ENCODE data around the gene COG3.

The COG3 gene

DNA sequence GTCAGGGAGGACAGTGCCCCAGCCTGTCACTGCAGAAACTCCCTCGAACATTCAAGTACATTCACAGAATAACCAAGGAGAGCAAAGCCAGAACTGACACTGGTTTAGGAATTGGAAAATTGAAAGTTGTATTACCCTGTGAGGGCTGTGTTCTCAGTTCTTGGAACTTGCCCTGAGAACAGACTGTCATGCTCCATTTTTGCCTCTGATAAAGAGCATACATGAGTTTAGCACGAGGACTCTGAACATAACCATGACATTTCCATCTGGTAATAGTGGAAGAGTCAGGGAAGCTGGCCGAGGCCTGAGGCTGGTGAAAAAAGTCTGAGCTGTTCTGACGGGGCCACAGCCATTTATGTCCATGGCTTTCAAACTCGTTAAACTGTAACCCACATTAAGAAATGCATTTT, 31.4 kb upstream of the COG3 start:
- Histone ChIP-seq H3K4me1 (ENCODE audit: control insufficient read depth in 2 of 2, insufficient read depth in 2 of 2, low read length in 2 of 2) (peaks cover 9% of the 10 kb centered on the region in 2 donors), H3K4me3 (ENCODE audit: low read length in 2 of 2) (no peak overlapping the region), H3K9me3 (ENCODE audit: control insufficient read depth in 2 of 2, low read length in 2 of 2) (no peaks in the 10 kb centered on the region), H3K36me3 (ENCODE audit: control insufficient read depth in 2 of 2, insufficient read depth in 2 of 2, low read length in 2 of 2) (no peaks in the 10 kb centered on the region), H3K27ac (ENCODE audit: low read depth in 2 of 2, low read length in 2 of 2) (peak overlapping the region; percentile 23 to 29), H3K27me3 (ENCODE audit: control insufficient read depth in 2 of 2, insufficient read depth in 2 of 2, low read length in 2 of 2) (no peaks in the 10 kb centered on the region), H3K9ac (ENCODE audit: low read depth in 1 of 2, low read length in 2 of 2) (no peak overlapping the region)

DNA sequence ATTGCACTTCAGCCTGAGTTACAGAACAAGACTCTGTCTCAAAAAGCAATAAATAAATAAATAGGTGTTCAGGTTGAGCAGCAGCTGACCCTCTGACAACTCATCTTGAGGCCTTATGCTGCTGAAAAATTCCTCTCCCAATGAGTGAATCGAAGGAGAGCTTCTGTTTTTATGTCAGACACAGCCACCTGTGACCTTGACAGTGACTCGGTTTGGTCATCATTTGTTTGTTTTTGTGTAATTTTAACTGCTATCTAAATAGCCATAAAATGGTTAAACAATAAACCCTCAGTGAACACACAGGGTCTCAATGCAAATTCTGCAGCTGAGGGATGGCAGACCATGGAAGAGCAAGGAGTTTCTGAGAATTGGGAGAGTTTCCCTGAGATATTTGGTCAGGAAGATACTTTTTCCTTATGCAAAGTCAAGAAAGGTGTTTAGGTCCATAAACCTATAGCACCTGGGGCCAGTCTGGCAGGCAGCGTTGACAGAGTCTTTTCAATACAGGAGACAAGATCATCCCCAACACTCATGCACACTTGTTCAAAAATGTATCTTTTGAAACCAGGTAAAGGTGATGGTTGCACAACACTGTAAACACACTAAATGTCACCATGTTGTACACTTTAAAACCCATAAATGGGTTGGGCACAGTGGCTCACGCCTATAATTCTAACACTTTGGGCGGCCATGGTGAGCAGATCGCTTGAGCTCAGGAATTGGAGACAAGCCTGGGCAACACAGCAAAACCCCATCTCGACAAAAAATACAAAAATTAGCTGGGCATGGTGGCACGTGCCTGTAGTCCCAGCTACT, 30.0 kb upstream of the COG3 start:
- H3K4me3 ChIP-seq (ENCODE audit: low read length in 2 of 2), result no peak overlapping the region
- peaks cover 9% of the 10 kb centered on the region in 2 donors for H3K4me1 ChIP-seq (ENCODE audit: control insufficient read depth in 2 of 2, insufficient read depth in 2 of 2, low read length in 2 of 2)
- no peaks in the 10 kb centered on the region for H3K36me3 ChIP-seq (ENCODE audit: control insufficient read depth in 2 of 2, insufficient read depth in 2 of 2, low read length in 2 of 2)
- H3K27ac ChIP-seq (ENCODE audit: low read depth in 2 of 2, low read length in 2 of 2), result peak overlapping the region; percentile 70 to 76
- H3K9ac ChIP-seq (ENCODE audit: low read depth in 1 of 2, low read length in 2 of 2), result no peak overlapping the region
- no peaks in the 10 kb centered on the region for H3K27me3 ChIP-seq (ENCODE audit: control insufficient read depth in 2 of 2, insufficient read depth in 2 of 2, low read length in 2 of 2)
- H3K9me3 ChIP-seq (ENCODE audit: control insufficient read depth in 2 of 2, low read length in 2 of 2), result no peaks in the 10 kb centered on the region

DNA sequence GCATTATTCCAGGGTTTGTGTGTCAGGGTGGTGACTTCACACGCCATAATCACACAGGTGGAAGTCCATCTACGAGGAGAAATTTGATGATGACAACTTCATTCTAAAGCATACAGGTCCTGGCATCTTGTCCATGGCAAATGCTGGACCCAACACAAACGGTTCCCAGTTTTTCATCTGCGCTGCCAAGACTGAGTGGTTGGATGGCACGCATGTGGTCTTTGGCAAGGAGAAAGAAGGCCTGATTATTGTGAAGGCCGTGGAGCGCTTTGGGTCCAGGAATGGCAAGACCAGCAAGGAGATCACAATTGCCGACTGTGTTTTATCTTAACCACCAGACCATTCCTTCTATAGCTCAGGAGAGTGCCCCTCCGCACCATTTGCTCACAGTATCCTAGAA, 28.4 kb upstream of the COG3 start:
- no peaks in the 10 kb centered on the region for H3K36me3 ChIP-seq (ENCODE audit: control insufficient read depth in 2 of 2, insufficient read depth in 2 of 2, low read length in 2 of 2)
- no peak overlapping the region for H3K27ac ChIP-seq (ENCODE audit: low read depth in 2 of 2, low read length in 2 of 2)
- H3K4me1 ChIP-seq (ENCODE audit: control insufficient read depth in 2 of 2, insufficient read depth in 2 of 2, low read length in 2 of 2), result peaks cover 9% of the 10 kb centered on the region in 2 donors
- no peak overlapping the region for H3K9ac ChIP-seq (ENCODE audit: low read depth in 1 of 2, low read length in 2 of 2)
- H3K27me3 ChIP-seq (ENCODE audit: control insufficient read depth in 2 of 2, insufficient read depth in 2 of 2, low read length in 2 of 2), result no peaks in the 10 kb centered on the region
- H3K9me3 ChIP-seq (ENCODE audit: control insufficient read depth in 2 of 2, low read length in 2 of 2), result no peaks in the 10 kb centered on the region
- H3K4me3 ChIP-seq (ENCODE audit: low read length in 2 of 2), result no peak overlapping the region

DNA sequence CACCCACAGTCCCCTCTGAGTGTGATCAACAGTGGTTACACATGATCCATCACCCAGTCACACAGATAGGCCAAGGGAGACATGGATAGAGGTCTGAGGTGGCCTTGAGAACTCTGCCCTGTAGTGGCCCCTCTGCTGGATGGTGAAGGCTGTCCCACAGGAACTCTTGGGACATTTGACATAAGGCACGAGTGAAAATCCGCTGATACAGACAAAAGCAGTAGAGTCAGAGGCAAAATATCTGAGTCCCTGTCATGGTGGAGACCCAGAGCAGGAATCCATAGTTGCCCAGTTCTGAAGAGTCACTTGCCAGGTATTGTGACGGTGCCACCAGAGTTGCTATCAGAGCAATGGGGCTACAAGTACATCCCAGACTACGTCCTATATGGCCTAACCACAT, 27.8 kb upstream of the COG3 start:
- Histone ChIP-seq H3K27me3 (ENCODE audit: control insufficient read depth in 2 of 2, insufficient read depth in 2 of 2, low read length in 2 of 2) (no peaks in the 10 kb centered on the region), H3K36me3 (ENCODE audit: control insufficient read depth in 2 of 2, insufficient read depth in 2 of 2, low read length in 2 of 2) (no peaks in the 10 kb centered on the region), H3K9me3 (ENCODE audit: control insufficient read depth in 2 of 2, low read length in 2 of 2) (no peaks in the 10 kb centered on the region), H3K4me3 (ENCODE audit: low read length in 2 of 2) (no peak overlapping the region), H3K27ac (ENCODE audit: low read depth in 2 of 2, low read length in 2 of 2) (no peak overlapping the region), H3K4me1 (ENCODE audit: control insufficient read depth in 2 of 2, insufficient read depth in 2 of 2, low read length in 2 of 2) (peaks cover 9% of the 10 kb centered on the region in 2 donors), H3K9ac (ENCODE audit: low read depth in 1 of 2, low read length in 2 of 2) (no peak overlapping the region)

DNA sequence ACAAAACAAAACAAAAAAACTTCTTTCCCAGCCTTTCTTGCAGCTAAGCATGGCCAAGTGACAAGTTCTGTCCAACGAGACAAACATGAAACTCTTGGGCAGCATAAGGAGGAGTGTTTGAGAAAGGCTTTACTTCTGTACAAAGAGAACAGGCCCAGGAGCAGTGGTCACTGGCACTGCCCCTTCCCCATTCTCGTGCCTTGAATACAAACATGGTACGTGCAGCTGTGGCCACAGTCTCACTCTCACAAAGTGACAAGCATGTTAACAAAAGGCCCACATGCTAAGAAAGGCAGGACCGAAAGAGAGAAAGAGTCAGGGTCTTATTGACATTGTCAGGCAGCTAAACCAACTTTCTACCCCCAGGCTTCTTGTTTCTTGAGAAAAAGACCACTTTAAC, 26.8 kb upstream of the COG3 start:
- Histone ChIP-seq H3K27me3 (ENCODE audit: control insufficient read depth in 2 of 2, insufficient read depth in 2 of 2, low read length in 2 of 2) (no peaks in the 10 kb centered on the region), H3K4me3 (ENCODE audit: low read length in 2 of 2) (no peak overlapping the region), H3K9me3 (ENCODE audit: control insufficient read depth in 2 of 2, low read length in 2 of 2) (no peaks in the 10 kb centered on the region), H3K36me3 (ENCODE audit: control insufficient read depth in 2 of 2, insufficient read depth in 2 of 2, low read length in 2 of 2) (no peaks in the 10 kb centered on the region), H3K27ac (ENCODE audit: low read depth in 2 of 2, low read length in 2 of 2) (no peak overlapping the region), H3K4me1 (ENCODE audit: control insufficient read depth in 2 of 2, insufficient read depth in 2 of 2, low read length in 2 of 2) (peaks cover 9% of the 10 kb centered on the region in 2 donors), H3K9ac (ENCODE audit: low read depth in 1 of 2, low read length in 2 of 2) (no peak overlapping the region)

DNA sequence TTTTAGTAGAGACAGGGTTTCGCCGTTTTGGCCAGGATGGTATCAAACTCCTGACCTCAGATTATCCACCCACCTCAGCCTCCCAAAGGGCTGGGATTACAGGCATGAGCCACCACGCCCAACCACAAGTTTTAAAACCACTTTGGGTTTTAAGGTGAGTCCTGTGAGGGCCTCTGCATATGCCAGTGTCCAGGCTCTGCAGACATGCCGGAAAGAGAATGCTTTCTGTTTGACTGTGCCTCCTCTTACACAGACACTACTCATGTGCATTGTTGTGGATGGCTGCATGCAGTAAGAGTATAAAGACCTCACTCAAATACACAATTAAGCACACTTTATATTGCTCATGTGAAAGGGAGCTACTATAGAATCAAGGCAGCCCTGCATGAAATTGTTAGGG, 25.7 kb upstream of the COG3 start:
- Histone ChIP-seq H3K4me1 (ENCODE audit: control insufficient read depth in 2 of 2, insufficient read depth in 2 of 2, low read length in 2 of 2) (peaks cover 4 to 6% of the 10 kb centered on the region in 2 donors), H3K9ac (ENCODE audit: low read depth in 1 of 2, low read length in 2 of 2) (no peak overlapping the region), H3K4me3 (ENCODE audit: low read length in 2 of 2) (no peak overlapping the region), H3K36me3 (ENCODE audit: control insufficient read depth in 2 of 2, insufficient read depth in 2 of 2, low read length in 2 of 2) (no peaks in the 10 kb centered on the region), H3K27me3 (ENCODE audit: control insufficient read depth in 2 of 2, insufficient read depth in 2 of 2, low read length in 2 of 2) (no peaks in the 10 kb centered on the region), H3K27ac (ENCODE audit: low read depth in 2 of 2, low read length in 2 of 2) (no peak overlapping the region), H3K9me3 (ENCODE audit: control insufficient read depth in 2 of 2, low read length in 2 of 2) (no peaks in the 10 kb centered on the region)

DNA sequence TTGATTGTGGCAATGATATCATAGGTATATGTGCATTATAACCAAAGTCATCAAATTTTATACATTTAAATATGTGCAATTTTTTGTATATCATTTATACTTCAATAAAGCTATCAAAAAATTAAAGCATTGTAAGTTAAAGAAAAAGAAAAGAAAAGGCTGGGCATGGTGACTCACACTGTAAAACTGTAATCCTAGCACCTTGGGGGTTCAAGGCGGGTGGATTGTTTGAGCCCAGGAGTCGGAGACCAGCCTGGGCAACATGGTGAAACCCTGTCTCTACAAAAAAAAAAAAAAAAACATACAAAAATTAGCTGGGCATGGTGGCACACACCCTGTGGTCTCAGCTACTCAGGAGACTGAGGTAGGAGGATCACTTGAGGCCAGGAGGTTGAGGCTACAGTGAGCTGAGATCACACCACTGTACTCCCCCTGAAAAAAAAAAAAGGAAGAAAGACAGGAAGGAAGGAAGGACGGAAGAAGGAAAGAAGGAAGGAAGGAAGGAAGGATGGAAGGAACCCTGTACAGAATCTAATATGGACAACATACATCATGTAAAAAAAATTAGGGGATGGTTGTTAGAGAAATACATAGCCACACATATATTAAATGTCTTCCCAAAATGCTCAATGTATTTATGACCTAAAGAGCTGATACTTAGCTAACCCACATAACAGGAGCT, 24.8 kb upstream of the COG3 start:
- H3K9me3 ChIP-seq (ENCODE audit: control insufficient read depth in 2 of 2, low read length in 2 of 2), result no peaks in the 10 kb centered on the region
- no peak overlapping the region for H3K4me3 ChIP-seq (ENCODE audit: low read length in 2 of 2)
- H3K27me3 ChIP-seq (ENCODE audit: control insufficient read depth in 2 of 2, insufficient read depth in 2 of 2, low read length in 2 of 2), result no peaks in the 10 kb centered on the region
- H3K36me3 ChIP-seq (ENCODE audit: control insufficient read depth in 2 of 2, insufficient read depth in 2 of 2, low read length in 2 of 2), result no peaks in the 10 kb centered on the region
- peaks cover under 1 to 4% of the 10 kb centered on the region in 2 donors for H3K4me1 ChIP-seq (ENCODE audit: control insufficient read depth in 2 of 2, insufficient read depth in 2 of 2, low read length in 2 of 2)
- no peak overlapping the region for H3K27ac ChIP-seq (ENCODE audit: low read depth in 2 of 2, low read length in 2 of 2)
- H3K9ac ChIP-seq (ENCODE audit: low read depth in 1 of 2, low read length in 2 of 2), result no peak overlapping the region

DNA sequence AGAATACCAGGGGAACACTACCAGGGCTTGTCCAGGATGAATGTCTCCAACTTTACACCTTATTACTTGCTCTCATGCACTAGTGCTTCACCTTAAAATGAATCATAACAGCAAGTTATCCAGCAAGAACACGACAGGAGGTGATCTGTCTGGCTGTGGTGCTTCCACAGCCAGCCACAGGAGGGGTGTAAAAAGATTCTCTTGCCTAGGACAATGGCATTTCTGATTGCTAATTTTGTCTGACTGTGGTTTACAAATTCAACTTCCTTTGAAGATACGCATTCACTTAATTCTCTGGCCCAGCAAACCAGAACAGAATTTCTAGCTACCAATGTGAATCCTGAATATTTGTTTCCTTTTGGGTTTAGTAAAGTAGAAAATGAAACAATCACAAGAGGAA, 23.1 kb upstream of the COG3 start:
- H3K27ac ChIP-seq (ENCODE audit: low read depth in 2 of 2, low read length in 2 of 2), result peak overlapping the region in 1 of 2 donors; percentile 1

DNA sequence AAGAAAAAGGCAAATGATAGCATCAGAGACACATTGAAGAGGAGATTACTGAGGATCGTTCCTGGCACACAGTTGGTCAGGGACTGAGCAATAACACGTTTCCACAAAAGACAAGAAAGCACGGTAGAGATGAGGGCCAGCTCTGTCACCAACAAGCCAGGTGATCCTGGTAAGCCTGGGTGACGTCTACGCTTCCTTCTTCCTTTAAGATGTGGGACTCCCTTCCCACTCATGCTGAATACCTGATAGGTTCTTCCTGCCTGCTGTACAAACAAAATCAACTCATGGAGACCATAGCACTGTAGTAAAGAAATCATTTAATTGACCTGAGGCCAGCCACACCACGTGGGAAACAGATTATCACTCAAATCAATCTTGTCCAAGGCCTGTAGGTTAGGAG, 19.7 kb upstream of the COG3 start:
- H3K36me3 ChIP-seq (ENCODE audit: control insufficient read depth in 2 of 2, insufficient read depth in 2 of 2, low read length in 2 of 2), result no peaks in the 10 kb centered on the region
- no peak overlapping the region for H3K4me3 ChIP-seq (ENCODE audit: low read length in 2 of 2)
- no peaks in the 10 kb centered on the region for H3K27me3 ChIP-seq (ENCODE audit: control insufficient read depth in 2 of 2, insufficient read depth in 2 of 2, low read length in 2 of 2)
- H3K9ac ChIP-seq (ENCODE audit: low read depth in 1 of 2, low read length in 2 of 2), result no peak overlapping the region
- peaks cover 2 to 7% of the 10 kb centered on the region in 2 donors for H3K4me1 ChIP-seq (ENCODE audit: control insufficient read depth in 2 of 2, insufficient read depth in 2 of 2, low read length in 2 of 2)
- H3K27ac ChIP-seq (ENCODE audit: low read depth in 2 of 2, low read length in 2 of 2), result no peak overlapping the region
- H3K9me3 ChIP-seq (ENCODE audit: control insufficient read depth in 2 of 2, low read length in 2 of 2), result no peaks in the 10 kb centered on the region

More for the DNA sequence above, 23.1 kb upstream of the COG3 start:
- Histone ChIP-seq H3K36me3 (ENCODE audit: control insufficient read depth in 2 of 2, insufficient read depth in 2 of 2, low read length in 2 of 2) (no peaks in the 10 kb centered on the region), H3K4me3 (ENCODE audit: low read length in 2 of 2) (no peak overlapping the region), H3K9ac (ENCODE audit: low read depth in 1 of 2, low read length in 2 of 2) (no peak overlapping the region), H3K4me1 (ENCODE audit: control insufficient read depth in 2 of 2, insufficient read depth in 2 of 2, low read length in 2 of 2) (peaks cover 0 to 2% of the 10 kb centered on the region in 2 donors), H3K27me3 (ENCODE audit: control insufficient read depth in 2 of 2, insufficient read depth in 2 of 2, low read length in 2 of 2) (no peaks in the 10 kb centered on the region), H3K9me3 (ENCODE audit: control insufficient read depth in 2 of 2, low read length in 2 of 2) (no peaks in the 10 kb centered on the region)

DNA sequence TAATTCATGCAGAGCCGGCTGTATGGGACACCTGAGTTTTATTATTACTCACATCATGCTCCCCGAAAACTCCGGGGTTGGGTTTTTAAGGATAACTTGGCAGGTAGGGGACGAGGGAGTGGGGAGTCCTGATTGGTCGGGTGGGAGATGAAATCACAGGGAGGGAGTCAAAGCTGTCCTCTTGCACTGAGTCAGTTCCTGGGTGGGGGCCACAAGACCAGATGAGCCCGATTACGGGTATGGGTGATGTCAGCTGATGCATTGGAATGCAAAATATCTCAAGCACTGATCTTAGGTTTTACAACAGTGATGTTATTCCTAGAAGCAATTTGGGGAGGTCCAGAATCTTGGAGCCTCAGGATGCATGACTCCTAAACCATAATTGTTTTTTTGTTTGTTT, 18.6 kb upstream of the COG3 start:
- H3K4me1 ChIP-seq (ENCODE audit: control insufficient read depth in 2 of 2, insufficient read depth in 2 of 2, low read length in 2 of 2), result peaks cover 2 to 7% of the 10 kb centered on the region in 2 donors
- no peak overlapping the region for H3K27ac ChIP-seq (ENCODE audit: low read depth in 2 of 2, low read length in 2 of 2)
- no peaks in the 10 kb centered on the region for H3K27me3 ChIP-seq (ENCODE audit: control insufficient read depth in 2 of 2, insufficient read depth in 2 of 2, low read length in 2 of 2)
- H3K9ac ChIP-seq (ENCODE audit: low read depth in 1 of 2, low read length in 2 of 2), result no peak overlapping the region
- H3K9me3 ChIP-seq (ENCODE audit: control insufficient read depth in 2 of 2, low read length in 2 of 2), result no peaks in the 10 kb centered on the region
- no peaks in the 10 kb centered on the region for H3K36me3 ChIP-seq (ENCODE audit: control insufficient read depth in 2 of 2, insufficient read depth in 2 of 2, low read length in 2 of 2)
- H3K4me3 ChIP-seq (ENCODE audit: low read length in 2 of 2), result no peak overlapping the region

All from mucosa of rectum (tissue), 2 donors.